HG03108 (cell line): ENCODE measurements around the gene NEK10.

Source experiments
- ATAC-seq: cut with Tn5 transposase; IDR thresholded peaks from one replicate; pipeline ENCODE4 v1.9.1; 2021; ENCODE audit warnings: moderate library complexity; ENCODE audit not compliant: unreplicated experiment

NEK10 gene

GRCh38 chr3:27073912-27074311 lies 295.3 kb downstream of the NEK10 start:
- no peak for ATAC-seq

- ATAC-seq, result no peak
Measured at GRCh38 chr3:27072810-27073651, 296.2 kb downstream of the NEK10 start.

- no peak for ATAC-seq
Measured at GRCh38 chr3:27060336-27060735, 308.8 kb downstream of the NEK10 start.
